Breast epithelium (tissue), 3 donors: ENCODE data around the gene SORL1-AS1.

Experiments
- CTCF ChIP-seq, 3 donors: fragments of 450-650 bp; IDR thresholded peaks; one replicate each; pipeline ENCODE4 v1.5.1; 2016 to 2017; ENCODE audit warnings: antibody characterized with exemption in 3 of 3, mild to moderate bottlenecking in 3 of 3, moderate library complexity in 3 of 3
- POLR2A ChIP-seq: fragments of 450-650 bp; IDR thresholded peaks from one replicate; pipeline ENCODE4 v1.6.1; 2016; ENCODE audit warnings: antibody characterized with exemption, mild to moderate bottlenecking, moderate library complexity

- TF ChIP-seq CTCF (IDR thresholded peaks at IDR 0.05) (no peak), POLR2A (no peak)
These were observed 11.7 kb upstream of the SORL1-AS1 start for GRCh38 chr11:121464352-121464946.
